PC-3 (cell line): ENCODE results near the gene TSPAN32.

Source experiments
- EZH2 ChIP-seq: fragments of 300-600 bp; sonication (generic); IDR thresholded peaks from one replicate; pipeline ENCODE4 v1.6.1; 2017; ENCODE audit warnings: antibody characterized with exemption, mild to moderate bottlenecking, low read length; ENCODE audit not compliant: unreplicated experiment
- EZH2phosphoT487 ChIP-seq: fragments of 300-600 bp; sonication (generic); IDR thresholded peaks from 2 replicates; pipeline ENCODE4 v1.6.1; 2018; ENCODE audit warnings: mild to moderate bottlenecking, antibody characterized with exemption, low read length, borderline replicate concordance
- TF ChIP-seq, protein P1 (sequence below): fragments of 300-600 bp; sonication (generic); conservative IDR thresholded peaks from 2 replicates; pipeline ENCODE4 v1.5.1; 2017; ENCODE audit warnings: antibody characterized with exemption, low read depth, mild to moderate bottlenecking, low read length

DNA sequence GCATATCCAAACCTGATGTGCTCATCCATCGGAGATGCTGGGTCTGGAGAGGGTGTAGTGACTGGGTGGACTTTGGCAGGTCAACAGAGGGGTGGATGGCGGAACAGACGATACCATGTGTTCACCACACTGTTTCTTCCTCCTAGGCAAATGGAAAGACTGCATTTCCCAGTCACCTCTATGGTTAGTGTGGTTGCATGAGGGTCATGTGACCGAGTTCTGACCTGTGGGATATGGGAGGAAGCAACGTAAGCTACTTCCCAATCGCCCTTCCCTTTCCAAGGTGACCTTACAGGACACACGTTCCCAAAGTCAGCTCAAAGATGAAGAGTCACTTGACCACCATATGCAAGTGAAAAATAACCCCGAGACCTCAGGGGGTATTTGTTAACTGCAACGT is 27.7 kb downstream of the TSPAN32 start:
- TF ChIP-seq, protein P1, sequence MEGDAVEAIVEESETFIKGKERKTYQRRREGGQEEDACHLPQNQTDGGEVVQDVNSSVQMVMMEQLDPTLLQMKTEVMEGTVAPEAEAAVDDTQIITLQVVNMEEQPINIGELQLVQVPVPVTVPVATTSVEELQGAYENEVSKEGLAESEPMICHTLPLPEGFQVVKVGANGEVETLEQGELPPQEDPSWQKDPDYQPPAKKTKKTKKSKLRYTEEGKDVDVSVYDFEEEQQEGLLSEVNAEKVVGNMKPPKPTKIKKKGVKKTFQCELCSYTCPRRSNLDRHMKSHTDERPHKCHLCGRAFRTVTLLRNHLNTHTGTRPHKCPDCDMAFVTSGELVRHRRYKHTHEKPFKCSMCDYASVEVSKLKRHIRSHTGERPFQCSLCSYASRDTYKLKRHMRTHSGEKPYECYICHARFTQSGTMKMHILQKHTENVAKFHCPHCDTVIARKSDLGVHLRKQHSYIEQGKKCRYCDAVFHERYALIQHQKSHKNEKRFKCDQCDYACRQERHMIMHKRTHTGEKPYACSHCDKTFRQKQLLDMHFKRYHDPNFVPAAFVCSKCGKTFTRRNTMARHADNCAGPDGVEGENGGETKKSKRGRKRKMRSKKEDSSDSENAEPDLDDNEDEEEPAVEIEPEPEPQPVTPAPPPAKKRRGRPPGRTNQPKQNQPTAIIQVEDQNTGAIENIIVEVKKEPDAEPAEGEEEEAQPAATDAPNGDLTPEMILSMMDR: no peak
- TF ChIP-seq EZH2phosphoT487 (no peak), EZH2 (no peak)
